ENCODE results near the gene TRIM33. TPM values are rescaled to one million over a fixed set of nuclear protein-coding genes. Genes with fewer than 3 reads are reported as not detected.
"Not testable (repeated sequence)": the region's sequence is repeated elsewhere in the genome, so short reads cannot be mapped to it uniquely, and the experiment has no call there.

Gene TRIM33
- total RNA-seq, 4 donors from 2014 or later, result 29.2 to 40.7 (median 33.7) TPM

GRCh38 chr1:114367810-114368209 is 143.2 kb downstream of the TRIM33 start:
- TF ChIP-seq CTCF (IDR thresholded peaks at IDR 0.05), result no peak
- ATAC-seq (ENCODE audit: low FRiP score) (no peak), DNase-seq (ENCODE audit: low spot score) (no peak)

- DNase-seq (ENCODE audit: low spot score); ATAC-seq (ENCODE audit: low FRiP score): not testable (repeated sequence)
These were observed 147.8 kb downstream of the TRIM33 start for GRCh38 chr1:114363230-114363629.

GRCh38 chr1:114359791-114360190 is 151.2 kb downstream of the TRIM33 start:
- no peak for DNase-seq (ENCODE audit: low spot score)
- ATAC-seq (ENCODE audit: low FRiP score), result no peak

GRCh38 chr1:114355240-114355639 is 155.8 kb downstream of the TRIM33 start:
- no peak for TF ChIP-seq CTCF (IDR thresholded peaks at IDR 0.05)
- ATAC-seq (ENCODE audit: low FRiP score) (no peak), DNase-seq (ENCODE audit: low spot score) (no peak)

More at GRCh38 chr1:114359791-114360190, 151.2 kb downstream of the TRIM33 start:
- TF ChIP-seq CTCF (IDR thresholded peaks at IDR 0.05), result no peak

GRCh38 chr1:114353262-114353661 is 157.7 kb downstream of the TRIM33 start:
- ATAC-seq (ENCODE audit: low FRiP score) (peak; percentile 81), DNase-seq (ENCODE audit: low spot score) (peak; percentile 38)
- no peak for TF ChIP-seq CTCF (IDR thresholded peaks at IDR 0.05)

GRCh38 chr1:114352797-114353196 is 158.2 kb downstream of the TRIM33 start:
- no peak for TF ChIP-seq CTCF (IDR thresholded peaks at IDR 0.05)
- ATAC-seq (ENCODE audit: low FRiP score) (no peak), DNase-seq (ENCODE audit: low spot score) (no peak)

GRCh38 chr1:114350731-114351445 is 160.1 kb downstream of the TRIM33 start:
- TF ChIP-seq CTCF (IDR thresholded peaks at IDR 0.05), result no peak
- ATAC-seq (ENCODE audit: low FRiP score) (no peak), DNase-seq (ENCODE audit: low spot score) (no peak)

All from omental fat pad (tissue), 4 donors.